Epidermal melanocyte (primary cell): ENCODE measurements around the gene SIRPD.
"Not testable (repeated sequence)": the region's sequence is repeated elsewhere in the genome, so short reads cannot be mapped to it uniquely, and the experiment has no call there.

Experiments
- DNase-seq: peaks from one replicate; pipeline ENCODE4 v3.0.0; 2011; ENCODE audit warnings: low spot score; ENCODE audit not compliant: insufficient read length

SIRPD gene

DNA sequence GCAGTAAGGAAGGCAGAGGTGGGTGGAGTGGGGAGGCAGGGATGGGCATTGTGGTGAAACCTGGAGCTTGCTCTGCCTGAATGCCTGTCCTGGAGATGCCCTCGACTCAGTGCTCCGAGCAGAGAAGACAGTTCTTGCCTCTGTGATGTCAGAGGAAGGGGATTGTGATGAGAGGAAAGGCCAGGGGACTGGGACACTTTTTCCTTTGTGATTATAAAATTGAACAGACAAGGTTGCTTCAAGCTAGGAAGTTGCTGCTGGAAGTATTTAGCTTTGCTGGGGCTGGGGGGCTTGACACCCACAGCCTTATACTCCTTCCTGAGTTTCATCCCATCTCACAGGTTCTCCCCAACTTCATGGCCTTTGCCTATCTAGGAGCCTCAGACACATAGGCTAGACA is at the start of gene SIRPD:
TSS of gene SIRPD (minus strand) at position 101 of the 400 bp plus-strand sequence. CDS start at position 49, 52 bp downstream.
- no peak for DNase-seq

DNA sequence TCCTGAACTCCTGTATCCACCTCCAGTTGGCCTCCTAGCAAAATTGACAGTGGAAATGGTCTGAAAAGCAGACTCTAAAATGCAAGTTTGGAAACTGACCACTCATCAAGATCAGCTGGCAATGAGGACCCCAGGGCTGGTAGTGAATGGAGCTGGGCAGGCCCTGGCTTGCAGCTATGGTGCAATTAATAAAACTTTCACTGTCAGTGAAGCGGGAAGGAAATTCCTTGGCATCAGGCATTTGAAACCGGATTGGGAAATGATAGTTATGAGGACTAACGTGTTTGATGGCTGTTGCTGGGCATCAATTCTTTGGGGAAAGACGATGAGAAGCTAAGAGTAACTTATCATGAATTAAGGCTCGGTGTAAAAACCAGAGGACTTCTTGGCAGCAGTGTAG is 43.2 kb upstream of the SIRPD start:
- no peak for DNase-seq

DNA sequence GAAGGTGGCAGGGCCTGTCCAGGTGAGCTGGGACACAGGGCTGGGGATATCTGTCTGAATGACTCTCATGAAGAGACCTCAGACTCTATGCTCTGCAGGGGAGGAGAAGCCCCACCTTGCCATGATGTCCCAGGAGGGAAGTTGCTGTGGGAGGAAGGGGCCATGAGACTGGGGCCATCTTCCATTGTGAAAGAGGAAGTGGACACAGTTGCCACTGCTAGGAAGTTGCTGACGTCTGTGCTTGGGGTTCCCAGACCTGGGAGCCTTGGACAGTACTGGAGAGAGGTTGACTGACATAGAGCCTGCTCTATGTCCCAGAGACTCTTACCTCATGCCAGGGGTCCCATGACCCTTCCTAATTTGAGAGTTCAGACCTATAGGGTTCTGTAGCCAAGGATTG is 37.8 kb upstream of the SIRPD start:
- DNase-seq = no peak

DNA sequence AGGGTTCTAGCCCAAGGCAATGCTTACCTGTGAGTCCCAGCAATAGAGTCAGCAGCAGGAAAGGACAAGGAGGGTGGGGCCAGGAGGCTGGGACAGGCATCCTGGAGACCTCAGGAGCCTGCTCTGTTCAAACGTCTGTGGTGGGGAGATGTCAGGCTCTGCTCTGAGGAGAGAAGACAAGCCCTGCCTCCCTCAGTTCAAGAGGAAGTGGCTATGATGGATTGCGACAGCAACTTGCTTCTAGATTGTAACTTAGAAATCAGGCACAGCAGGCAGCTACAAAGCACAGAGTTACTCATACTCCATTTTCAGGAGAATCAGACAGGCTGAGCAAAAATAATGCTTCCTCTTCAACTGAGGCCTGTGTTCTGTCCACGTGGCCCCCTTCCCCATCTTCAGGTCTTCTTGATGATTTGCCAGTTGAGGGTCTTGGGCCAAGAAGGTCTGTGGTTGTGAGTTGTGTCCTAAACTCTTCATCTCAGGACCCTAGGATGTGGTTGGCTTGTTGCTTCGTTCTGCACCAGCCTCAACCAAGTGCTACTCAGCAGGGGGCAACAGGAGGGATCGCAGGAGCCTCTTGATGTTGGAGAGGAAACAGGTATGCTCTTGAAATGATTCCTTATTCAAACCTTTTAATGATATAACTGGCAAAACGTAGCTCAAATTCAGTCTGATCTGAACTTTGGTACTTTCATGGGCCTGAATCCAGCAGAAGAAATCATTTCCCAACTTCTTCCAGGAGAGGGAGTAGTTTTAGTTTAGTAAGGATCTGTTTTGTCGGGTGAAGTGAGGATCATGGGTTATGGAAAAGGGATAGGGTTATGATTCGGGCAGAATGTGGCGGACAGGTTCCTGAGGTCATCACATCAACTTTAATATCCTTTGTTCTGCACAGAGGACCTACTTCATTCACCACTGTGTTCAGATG is 31.3 kb upstream of the SIRPD start:
- no peak for DNase-seq

DNA sequence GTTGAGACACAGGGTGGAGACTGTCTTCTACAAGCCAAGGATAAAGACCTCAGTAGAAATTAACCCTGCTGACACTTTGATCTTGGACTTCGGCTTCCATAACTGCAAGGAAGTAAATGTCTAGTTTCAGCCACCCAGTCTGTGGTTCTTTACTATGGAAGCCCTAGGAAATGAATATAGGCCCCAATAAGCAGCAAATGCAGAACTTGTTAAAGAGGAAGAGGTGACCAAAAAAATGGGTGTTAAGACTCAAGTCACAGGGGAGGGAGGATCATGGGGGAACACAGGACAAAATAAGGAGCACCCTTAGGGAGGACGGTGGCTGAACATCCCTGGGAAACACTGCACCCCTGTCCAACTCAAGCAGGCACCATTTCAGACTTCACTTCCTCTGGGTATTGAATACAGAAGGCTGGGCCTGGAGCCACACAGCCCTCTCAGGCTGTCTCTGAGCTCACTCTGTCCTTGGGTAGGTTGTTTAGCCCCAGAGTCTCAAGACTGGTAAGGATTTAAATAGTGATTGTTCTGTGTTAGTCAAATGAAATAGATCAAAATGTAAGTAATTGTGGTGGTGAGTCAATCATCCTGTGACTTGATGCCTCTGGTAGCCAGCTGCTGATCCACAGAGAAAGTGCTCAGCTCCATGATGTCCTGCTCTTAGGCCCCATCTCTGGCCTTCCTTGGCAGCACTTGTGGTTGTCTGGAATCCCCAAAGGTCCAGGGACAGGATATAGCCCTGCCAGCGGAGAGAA is 30.5 kb upstream of the SIRPD start:
- no peak for DNase-seq

DNA sequence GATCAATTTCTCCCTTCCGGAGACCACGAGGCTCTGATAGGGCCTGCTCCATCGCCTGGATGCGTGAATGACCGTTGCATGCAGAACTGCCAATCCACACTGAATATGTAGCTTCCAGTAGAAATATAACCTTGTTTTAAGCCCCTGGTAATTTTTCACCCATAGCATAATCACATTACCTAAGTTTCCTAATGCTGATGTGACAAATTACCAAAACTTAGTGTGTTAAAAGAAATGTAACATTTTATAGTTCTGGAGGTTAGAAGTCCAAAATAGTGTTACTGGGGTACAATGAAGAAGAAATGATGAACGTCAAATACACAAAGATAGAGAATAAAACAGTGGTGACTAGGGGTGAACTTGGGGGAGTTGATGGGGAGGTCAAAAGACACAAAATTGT is 22.0 kb upstream of the SIRPD start:
- DNase-seq = no peak

DNA sequence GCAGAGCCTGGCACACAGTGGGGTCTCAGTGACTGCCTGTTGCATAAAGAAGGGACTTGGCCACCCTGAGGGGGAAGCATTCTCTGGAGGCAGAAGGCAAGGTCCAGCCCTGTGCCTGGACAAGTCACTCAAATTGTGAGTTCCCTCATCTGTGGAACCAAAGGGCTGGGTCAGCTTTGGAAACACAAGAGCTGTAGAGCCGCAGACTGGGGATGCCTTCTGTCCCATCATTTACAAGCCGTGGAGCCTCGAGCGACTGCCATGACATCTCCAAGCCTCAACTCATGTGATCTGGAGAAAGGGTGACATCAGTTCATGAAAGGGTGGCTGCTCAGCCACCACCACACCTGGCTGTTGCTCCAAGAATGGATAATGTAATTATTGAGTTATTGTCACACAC is 20.4 kb upstream of the SIRPD start:
- DNase-seq = no peak

DNA sequence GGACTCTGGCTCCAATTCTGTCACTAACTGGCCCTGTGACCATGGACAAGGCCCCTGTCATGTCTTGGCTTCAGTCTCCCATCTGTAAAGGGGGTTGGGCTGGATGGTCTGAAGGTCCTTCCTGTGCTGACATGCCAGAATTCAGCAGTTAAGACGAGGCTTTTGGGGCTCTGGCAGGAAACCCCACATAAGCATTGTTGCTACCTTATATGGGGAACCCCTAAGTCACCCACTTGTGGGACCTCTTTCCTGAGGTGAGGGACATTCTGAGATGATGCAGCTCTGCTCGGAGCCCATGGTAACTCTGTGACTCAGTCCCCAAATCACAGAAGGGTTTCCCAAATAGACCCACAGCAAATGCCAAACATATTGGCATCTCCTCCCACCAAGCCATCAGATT is 19.8 kb upstream of the SIRPD start:
- DNase-seq = not testable (repeated sequence)

DNA sequence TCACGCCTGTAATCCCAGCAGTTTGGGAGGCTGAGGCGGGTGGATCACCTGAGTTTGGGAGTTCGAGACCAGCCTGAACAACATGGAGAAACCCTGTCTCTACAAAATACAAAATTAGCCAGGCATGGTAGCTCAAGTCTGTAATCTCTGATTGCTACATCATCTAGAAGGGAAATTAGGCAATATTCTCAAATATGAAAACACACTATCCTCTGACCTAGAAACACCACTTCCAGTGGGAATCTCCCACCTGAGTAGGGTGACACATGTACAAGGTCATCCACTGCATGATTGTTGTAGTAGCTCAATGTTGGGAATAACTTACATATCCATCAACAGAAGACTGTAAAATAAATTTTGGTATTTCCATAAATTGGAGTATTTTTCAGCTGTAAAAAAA is 19.1 kb upstream of the SIRPD start:
- no peak for DNase-seq

DNA sequence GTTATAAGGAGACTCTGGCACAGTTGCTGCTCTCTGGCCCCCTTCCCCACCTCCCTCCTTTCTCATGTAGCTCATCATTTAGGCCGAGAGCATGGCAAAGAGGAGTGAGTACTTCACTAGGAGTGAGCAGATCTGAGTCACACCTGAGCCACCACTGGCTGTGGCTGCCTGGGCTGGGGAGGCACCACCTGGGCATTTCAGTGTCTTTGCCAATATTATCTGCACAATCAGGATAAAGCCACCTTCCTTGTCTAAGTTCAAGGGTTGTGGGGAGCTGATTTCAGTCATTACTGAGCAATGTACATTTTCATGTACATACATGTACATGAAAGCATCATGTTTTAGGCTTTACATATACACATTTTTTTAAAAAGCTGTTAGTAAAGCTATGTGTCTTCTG is 18.5 kb upstream of the SIRPD start:
- DNase-seq = not testable (repeated sequence)

DNA sequence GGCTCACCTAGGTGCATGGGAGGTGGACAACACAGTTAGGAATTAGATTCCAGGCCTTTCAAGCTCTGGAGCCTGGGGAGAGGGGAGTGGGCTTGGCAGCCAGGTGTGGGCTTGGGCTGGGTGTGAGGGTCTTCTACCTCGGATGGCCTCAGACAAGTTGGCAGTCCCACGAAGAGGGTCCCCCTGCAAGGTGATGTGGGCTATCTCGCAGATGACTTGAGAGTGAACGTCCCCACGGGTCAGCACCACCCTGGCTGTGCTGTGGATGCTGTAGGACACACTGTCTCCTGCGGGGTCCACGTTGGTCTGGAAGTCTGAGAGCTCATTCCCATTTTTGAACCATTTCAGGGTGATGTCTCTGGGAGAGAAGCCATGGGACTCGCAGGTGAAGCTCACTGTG is 14.1 kb upstream of the SIRPD start:
- DNase-seq = not testable (repeated sequence)

DNA sequence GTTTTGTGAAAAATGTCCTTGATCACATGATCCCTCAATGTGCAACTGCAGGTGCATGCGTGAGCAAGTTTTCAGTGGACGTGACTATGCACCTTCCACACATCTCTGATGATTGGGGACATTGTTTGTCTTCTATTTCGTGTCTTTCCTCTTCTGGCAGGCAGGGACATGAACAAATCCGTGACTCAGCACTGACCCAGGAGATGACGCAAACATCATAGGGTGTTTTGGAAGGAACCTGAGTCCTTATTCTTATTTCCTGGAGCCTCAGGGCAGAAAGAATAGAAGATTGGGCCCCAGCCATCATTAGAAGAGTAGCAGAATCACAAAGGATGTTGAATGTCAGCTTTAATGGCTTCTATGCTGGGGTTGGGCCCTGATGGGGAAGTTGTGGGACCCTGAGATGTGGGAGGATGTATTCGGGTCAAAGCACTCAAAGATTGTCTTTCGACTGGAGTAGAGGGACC is 11.9 kb upstream of the SIRPD start:
- no peak for DNase-seq

DNA sequence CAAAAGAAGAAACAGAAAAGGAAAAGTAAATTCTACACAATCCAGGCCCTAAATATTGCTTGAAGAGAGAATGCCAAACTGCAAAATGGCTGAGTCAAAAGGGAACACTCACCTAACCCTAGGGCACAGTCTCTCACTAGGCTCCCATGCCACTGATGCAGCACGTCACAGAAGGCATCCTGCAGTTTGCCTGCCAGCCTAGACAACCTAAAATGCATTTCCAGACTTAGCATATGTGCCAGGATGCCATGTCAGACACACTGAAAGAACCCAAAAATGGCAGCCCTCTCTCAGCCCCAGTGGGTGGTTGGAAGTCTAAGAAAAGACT is 10.6 kb upstream of the SIRPD start:
- DNase-seq = no peak

DNA sequence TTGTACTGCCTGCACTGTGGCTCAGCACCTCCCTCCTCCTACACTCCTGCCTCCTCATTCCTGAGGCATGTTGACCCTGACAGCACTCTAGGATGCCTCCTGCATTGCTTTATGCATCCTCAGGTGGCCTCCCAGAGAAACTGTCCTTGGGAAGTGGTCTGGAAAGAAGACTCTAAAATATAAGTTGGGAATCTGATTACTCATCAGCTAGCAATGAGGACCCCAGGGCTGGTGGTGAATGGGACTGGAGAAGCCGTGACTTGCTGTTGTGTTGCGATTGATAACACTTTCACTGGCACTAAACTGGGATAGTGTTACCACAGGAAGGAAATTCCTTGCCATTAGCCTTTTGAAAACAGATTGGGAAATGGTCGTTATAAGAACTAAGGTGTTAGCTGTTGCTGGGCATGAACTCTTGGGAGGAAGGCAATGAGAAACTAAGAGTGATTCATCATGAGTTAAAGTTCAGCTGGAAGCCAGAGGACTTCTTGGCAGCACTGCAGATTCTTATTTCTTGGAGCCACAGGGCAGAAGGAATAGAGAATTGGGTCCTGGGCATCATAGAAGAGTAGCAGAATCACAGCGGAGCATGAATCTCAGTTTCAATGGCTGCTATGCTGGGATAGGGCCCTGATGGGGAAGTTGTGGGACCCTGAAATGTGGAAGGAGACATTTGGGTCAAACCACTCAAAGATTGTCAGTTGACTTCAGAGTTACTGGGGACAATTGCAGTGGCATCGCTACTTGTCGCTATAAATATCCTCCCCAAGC is 10.1 kb upstream of the SIRPD start:
- DNase-seq = no peak

DNA sequence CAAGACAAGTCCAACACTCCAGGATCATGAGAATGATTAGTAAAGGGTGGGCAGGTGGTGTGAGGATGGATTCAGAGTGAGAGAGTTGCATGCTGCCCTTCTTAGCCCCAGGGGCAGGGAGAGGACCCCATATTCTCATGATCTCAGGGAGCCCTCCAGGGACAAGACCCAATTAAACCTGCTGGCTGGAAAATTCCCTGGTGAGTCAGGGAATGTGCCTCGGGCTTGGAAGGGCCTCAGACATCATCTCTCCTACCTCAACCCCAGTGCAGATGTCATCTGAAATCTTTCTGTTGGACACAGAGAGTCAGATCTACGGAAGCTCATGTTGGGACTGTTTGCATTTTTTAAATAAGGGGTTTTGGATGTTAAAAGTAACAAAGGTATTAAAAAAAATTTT is 9.2 kb upstream of the SIRPD start:
- DNase-seq = no peak

DNA sequence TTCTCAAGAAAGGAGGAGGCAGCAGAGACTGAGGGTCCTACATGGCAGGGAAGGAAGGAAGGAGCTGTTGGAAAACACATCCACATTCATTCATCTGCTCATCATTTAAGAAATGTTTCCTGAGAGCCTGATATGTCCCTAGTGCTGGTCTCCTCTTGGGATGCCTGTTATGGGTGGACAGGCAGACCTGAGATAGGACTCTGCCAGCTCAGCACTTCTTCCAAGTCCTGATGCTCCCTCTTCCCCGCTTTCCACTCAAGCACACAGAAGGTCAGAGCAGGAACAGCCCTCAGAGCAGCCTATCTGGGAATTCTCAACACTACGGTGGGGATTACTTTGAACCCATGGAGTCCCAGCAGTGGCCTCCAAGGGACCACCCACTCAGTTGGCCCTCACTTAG is 8.0 kb upstream of the SIRPD start:
- DNase-seq = no peak

DNA sequence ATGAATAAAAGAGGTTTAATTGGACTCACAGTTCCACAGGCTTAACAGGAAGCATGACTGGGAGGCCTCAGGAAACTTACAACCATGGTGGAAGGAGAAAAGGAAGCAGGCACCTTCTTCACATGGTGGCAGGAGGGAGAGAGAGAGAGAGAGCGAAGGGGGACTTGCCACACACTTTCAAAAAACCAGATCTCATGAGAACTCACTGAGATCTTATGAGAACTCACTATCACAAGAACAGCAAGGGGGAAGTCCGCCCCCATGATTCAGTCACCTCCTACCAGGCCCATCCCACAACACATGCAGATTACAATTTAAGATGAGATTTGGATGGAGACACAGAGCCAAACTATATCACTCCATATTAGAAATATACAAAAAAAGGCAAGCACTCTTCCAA is 6.1 kb upstream of the SIRPD start:
- DNase-seq = no peak

DNA sequence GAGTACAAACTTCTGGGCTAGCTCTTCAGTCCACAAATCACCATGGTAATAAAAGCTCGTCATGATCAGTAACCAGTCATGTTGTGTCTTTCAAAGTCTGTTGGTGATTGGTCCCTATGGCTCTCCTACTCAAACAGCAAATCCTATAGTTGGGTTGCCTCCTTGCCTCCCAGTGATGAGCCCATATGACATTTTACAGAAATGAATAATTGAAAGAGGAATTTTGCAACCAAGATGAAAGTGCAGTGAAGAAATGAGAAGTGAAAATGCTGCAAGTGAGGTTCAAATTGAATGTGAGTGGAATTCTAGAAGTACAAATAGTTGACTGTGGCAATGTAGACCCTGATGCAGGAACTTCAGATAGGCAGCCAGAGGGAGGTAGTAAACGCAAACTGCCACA is 5.1 kb upstream of the SIRPD start:
- no peak for DNase-seq

DNA sequence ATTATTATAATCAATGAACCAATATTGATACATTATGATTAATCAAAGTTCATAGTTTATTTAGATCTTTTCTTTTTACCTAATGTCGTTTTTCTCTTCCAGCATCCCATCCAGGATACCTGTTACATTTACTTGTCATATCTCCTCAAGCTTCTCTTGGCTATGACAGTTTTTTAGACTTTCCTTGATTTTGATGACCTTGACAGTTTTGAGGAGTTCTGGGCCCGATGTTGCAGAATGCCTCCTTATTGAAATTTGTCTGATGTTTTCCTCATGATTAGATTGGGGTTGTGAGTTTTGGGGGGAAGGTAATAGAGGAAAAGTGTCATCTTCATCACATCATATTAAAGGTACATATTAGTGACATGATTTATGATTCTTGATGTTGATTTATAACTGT is 3.8 kb upstream of the SIRPD start:
- DNase-seq = no peak

DNA sequence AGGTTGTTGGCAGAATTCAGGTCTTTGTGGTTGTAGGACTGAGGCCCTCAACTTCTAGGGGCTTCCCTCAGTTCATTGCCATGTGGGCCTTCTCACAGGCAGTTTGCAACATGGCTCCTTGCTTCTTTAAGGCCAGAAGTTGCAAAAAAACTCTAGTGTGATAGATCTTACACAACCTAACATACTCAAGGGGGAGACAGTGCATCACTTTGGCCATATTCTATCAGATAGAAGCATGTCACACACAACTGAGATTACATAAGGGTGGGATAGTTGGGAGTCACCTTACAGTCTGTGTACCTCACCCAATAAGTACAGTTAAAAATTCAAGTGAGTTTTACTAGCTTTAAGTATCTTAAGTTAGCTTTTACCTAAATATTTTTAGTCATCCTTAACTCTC is 1.6 kb downstream of the SIRPD start:
- DNase-seq = no peak

DNA sequence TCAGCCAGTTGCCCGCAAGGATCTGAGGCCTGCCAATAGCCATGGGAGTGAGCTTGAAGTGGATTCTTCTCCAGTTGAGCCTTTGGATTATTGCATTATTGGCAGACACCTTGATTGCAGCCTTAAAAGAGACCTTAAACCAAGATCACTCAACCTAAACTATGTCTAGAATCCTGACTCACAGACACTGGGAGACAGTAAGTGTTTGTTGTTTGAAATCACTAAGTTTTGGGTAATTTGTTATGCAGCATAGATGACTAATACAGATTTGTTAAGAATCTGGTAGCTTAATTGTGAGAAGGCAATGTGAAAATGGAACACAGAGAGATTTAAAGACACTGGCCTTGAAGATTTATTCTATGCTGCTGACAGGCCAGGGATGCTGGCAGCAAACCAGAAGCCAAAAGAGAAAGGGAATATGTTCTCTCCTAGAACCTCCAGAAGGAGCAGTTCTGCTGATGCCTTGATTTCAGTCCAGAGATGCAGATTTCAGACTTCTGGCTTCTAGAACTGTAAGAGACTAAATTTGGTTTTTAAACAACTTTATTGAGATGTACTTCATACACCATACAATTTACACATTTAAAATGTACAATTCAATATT is 17.6 kb downstream of the SIRPD start:
- DNase-seq = no peak

DNA sequence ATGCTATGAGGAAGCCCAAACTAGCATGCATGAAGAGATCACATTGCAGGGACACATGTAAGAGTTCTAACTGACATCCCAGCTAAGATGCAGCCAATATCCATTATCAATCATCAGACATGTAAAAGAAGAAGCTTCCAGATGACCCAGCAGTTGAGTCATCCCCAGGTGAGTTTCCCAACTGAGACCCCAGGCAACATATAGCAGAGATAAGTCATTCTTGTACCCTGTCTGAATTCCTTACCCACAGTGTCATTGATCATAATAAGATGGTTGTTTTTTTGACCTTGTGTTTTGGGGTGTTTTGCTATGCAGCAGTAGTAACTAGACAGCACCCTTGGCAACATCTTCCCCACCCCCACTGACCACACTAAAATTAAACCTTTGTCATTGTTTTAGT is 18.9 kb downstream of the SIRPD start:
- DNase-seq = no peak
